ENCODE results near the gene PLEK2.

- TF ChIP-seq CTCF (IDR thresholded peaks at IDR 0.05), result no peak
- no peak for TF ChIP-seq POLR2A (IDR thresholded peaks at IDR 0.05)
Observed at GRCh38 chr14:67440513-67440912, 28.5 kb upstream of the PLEK2 start.
